HCT116 (cell line): ENCODE measurements around the gene IGF2R. TPM values are rescaled to one million over a fixed set of nuclear protein-coding genes. Genes with fewer than 3 reads are reported as not detected.

Source experiments
- ATAC-seq: fragments of 200-7000 bp; cut with Tn5 transposase; 2 replicates; pipeline ENCODE4 v1.9.1; 2020; ENCODE audit warnings: mild to moderate bottlenecking, moderate library complexity
- BruUV-seq: library from RNA; stranded (reverse); fragments of 400-500 nt; replicated peaks from 2 replicates; lab custom pipeline; 2021; lab: Mats Ljungman, UMichigan
- CTCF ChIA-PET: fragments of 300-600 bp; sonication (Branson Sonifier 250); formaldehyde crosslinking; loops from one replicate; lab custom pipeline; 2021; ENCODE audit warnings: antibody characterized with exemption; lab: Charles Lee
- POLR2A ChIA-PET: fragments of 300-600, 350-600 bp; sonication (Branson Sonifier 250); formaldehyde crosslinking; loops from one replicate; lab custom pipeline; 2021; ENCODE audit warnings: antibody characterized with exemption; lab: Charles Lee
- RAD21 ChIA-PET, 2 experiments: fragments of 300-600 bp; sonication (Branson Sonifier 250); formaldehyde crosslinking; loops; one replicate each; lab custom pipeline; 2023; ENCODE audit warnings: low total read pairs in 2 of 2; ENCODE audit not compliant: uncharacterized antibody in 2 of 2, unreplicated experiment in 2 of 2, low non-redundant PET in 1 of 2; lab: Charles Lee
- DNase-seq: peaks from one replicate; pipeline ENCODE4 v3.0.0-alpha.2; 2010; ENCODE audit warnings: low read depth, low spot score
- H2AFZ ChIP-seq: fragments of 200-600 bp; shearing (Covaris generic), sonication (generic); 2 replicates; pipeline ENCODE4 v1.6.1; 2017; ENCODE audit warnings: low read depth, mixed run types, mixed read lengths, antibody characterized with exemption, low read length; ENCODE audit not compliant: poor library complexity, severe bottlenecking
- H3K27ac ChIP-seq: 2 replicates; pipeline ENCODE4 v1.5.1; 2012; ENCODE audit warnings: low read depth, low read length
- H3K27me3 ChIP-seq: fragments of 200-600 bp; sonication (generic); 2 replicates; pipeline ENCODE4 v1.6.1; 2016; ENCODE audit warnings: mixed run types, low read length, mixed read lengths; ENCODE audit not compliant: insufficient read depth
- H3K36me3 ChIP-seq, 2 experiments: fragments of 200-500 bp in 1 of 2; fragments of 200-600 bp in 1 of 2; sonication (Bioruptor generic) in 1 of 2; sonication (generic) in 1 of 2; 2 replicates each; pipeline versions ENCODE4 v1.5.1 to v1.6.1; 2014 to 2016; ENCODE audit warnings: low read length in 2 of 2, inconsistent platforms in 1 of 2, mixed read lengths in 1 of 2, mixed run types in 1 of 2; ENCODE audit not compliant: insufficient read depth in 2 of 2, control insufficient read depth in 1 of 2
- H3K4me1 ChIP-seq, 2 experiments: fragments of 200-600 bp in 1 of 2; sonication (generic) in 1 of 2; 2 replicates each; pipeline versions ENCODE4 v1.5.1 to v1.6.1; 2012 to 2017; ENCODE audit warnings: low read length in 2 of 2, inconsistent platforms in 1 of 2, mild to moderate bottlenecking in 1 of 2, mixed read lengths in 1 of 2, mixed run types in 1 of 2, moderate library complexity in 1 of 2; ENCODE audit not compliant: insufficient read depth in 2 of 2, control insufficient read depth in 1 of 2
- H3K4me2 ChIP-seq: fragments of 200-600 bp; sonication (generic); 2 replicates; pipeline ENCODE4 v1.6.1; 2017; ENCODE audit warnings: mixed run types, low read length, mixed read lengths
- H3K4me3 ChIP-seq, 2 experiments: fragments of 200-600 bp in 1 of 2; sonication (generic) in 1 of 2; replicated peaks in 1 of 2; 2 replicates each; pipeline ENCODE4 v1.5.1; 2011 to 2016; ENCODE audit warnings: low read length in 2 of 2, control low read depth in 1 of 2, low read depth in 1 of 2, mild to moderate bottlenecking in 1 of 2, mixed read lengths in 1 of 2, mixed run types in 1 of 2
- H3K79me2 ChIP-seq: fragments of 200-600 bp; sonication (generic); 2 replicates; pipeline ENCODE4 v1.6.1; 2017; ENCODE audit warnings: mild to moderate bottlenecking, mixed run types, low read length, moderate library complexity, mixed read lengths; ENCODE audit not compliant: insufficient read depth
- H3K9ac ChIP-seq: fragments of 200-600 bp; sonication (generic); 2 replicates; pipeline ENCODE4 v1.6.1; 2016; ENCODE audit warnings: low read length, mixed read lengths
- H3K9me2 ChIP-seq: fragments of 200-600 bp; sonication (generic), shearing (Covaris generic); 2 replicates; pipeline ENCODE4 v1.6.1; 2017; ENCODE audit warnings: mixed run types, mild to moderate bottlenecking, moderate library complexity; ENCODE audit not compliant: insufficient read depth
- H3K9me3 ChIP-seq, 2 experiments: fragments of 200-500 bp in 1 of 2; fragments of 200-600 bp in 1 of 2; sonication (Bioruptor generic) in 1 of 2; sonication (generic) in 1 of 2; 2 replicates each; pipeline ENCODE4 v1.6.1; 2014 to 2017; ENCODE audit warnings: low read length in 2 of 2, mixed read lengths in 2 of 2, inconsistent platforms in 1 of 2, low read depth in 1 of 2, mild to moderate bottlenecking in 1 of 2, mixed run types in 1 of 2, moderate library complexity in 1 of 2; ENCODE audit not compliant: control insufficient read depth in 1 of 2, insufficient read depth in 1 of 2
- H4K20me1 ChIP-seq: fragments of 200-600 bp; sonication (generic), shearing (Covaris generic); 2 replicates; pipeline ENCODE4 v1.6.1; 2017; ENCODE audit warnings: mixed run types, mild to moderate bottlenecking, moderate library complexity; ENCODE audit not compliant: insufficient read depth
- ATF3 ChIP-seq: IDR thresholded peaks from 2 replicates; pipeline ENCODE4 v1.6.1; 2012
- CTCF ChIP-seq, 3 experiments: fragments of 200-600 bp in 1 of 3; sonication (generic) in 1 of 3; IDR thresholded peaks in 2 of 3; conservative IDR thresholded peaks in 1 of 3; 2 replicates each; pipeline ENCODE4 v1.5.1; 2012 to 2017; ENCODE audit warnings: low read depth in 2 of 3, low read length in 2 of 3, antibody characterized with exemption in 1 of 3, borderline replicate concordance in 1 of 3, control low read depth in 1 of 3, mild to moderate bottlenecking in 1 of 3, mixed read lengths in 1 of 3, mixed run types in 1 of 3, moderate library complexity in 1 of 3; ENCODE audit not compliant: insufficient read depth in 1 of 3
- EZH2 ChIP-seq: fragments of 200-600 bp; sonication (generic); IDR thresholded peaks from 2 replicates; pipeline ENCODE4 v1.6.1; 2017; ENCODE audit warnings: antibody characterized with exemption, mixed run types
- RAD21 ChIP-seq: IDR thresholded peaks from 2 replicates; pipeline ENCODE4 v1.6.1; 2012; ENCODE audit warnings: low read depth, mild to moderate bottlenecking
- SP1 ChIP-seq: IDR thresholded peaks from 2 replicates; pipeline ENCODE4 v1.6.1; 2012; ENCODE audit warnings: low read depth
- TCF7L2 ChIP-seq: IDR thresholded peaks from 2 replicates; pipeline ENCODE4 v1.7.0; 2011; ENCODE audit warnings: borderline replicate concordance, inconsistent platforms; ENCODE audit not compliant: insufficient read depth, insufficient read length; ENCODE audit errors: extremely low read depth
- intact Hi-C: fragments of 100-400 bp; cut with micrococcal nuclease; formaldehyde crosslinking; loops from 2 replicates; pipeline ENCODE4 v1.10.0; 2022
- total RNA-seq: library from RNA; stranded (reverse); gene quantifications from one replicate; pipeline ENCODE4 v1.2.1, GENCODE V29; 2021; ENCODE audit not compliant: unreplicated experiment

IGF2R gene
- total RNA-seq, 1 experiment from 2014 or later = 37.0 TPM

- Histone ChIP-seq H3K4me2 (no peak overlapping the region), H3K27me3 (no peaks in the 10 kb centered on the region), H2AFZ (no peak overlapping the region), H4K20me1 (no peaks in the 10 kb centered on the region), H3K4me3 (no peak overlapping the region), H3K36me3 (peaks cover 0 to 15% of the 10 kb centered on the region in 2 experiments; a peak in 2 of 4 replicates), H3K79me2 (no peaks in the 10 kb centered on the region), H3K4me1 (no peaks in the 10 kb centered on the region), H3K27ac (no peak overlapping the region), H3K9me3 (no peaks in the 10 kb centered on the region), H3K9me2 (no peaks in the 10 kb centered on the region), H3K9ac (no peak overlapping the region)
- TF ChIP-seq EZH2 = no peak
- ChIA-PET RAD21 (no interaction called here), POLR2A (no interaction called here), CTCF (no interaction called here)
- intact Hi-C loops = no loop called here
- ATAC-seq (no peak), DNase-seq (no peak)
- BruUV-seq = no TSS peak
Observed at GRCh38 chr6:160102399-160102798, 133.5 kb downstream of the IGF2R start.

GRCh38 chr6:160102956-160103824 is 134.3 kb downstream of the IGF2R start:
- peak; percentile 86 for ATAC-seq
- peaks cover 0 to 15% of the 10 kb centered on the region in 2 experiments; a peak in 2 of 4 replicates for H3K36me3 ChIP-seq
- H3K27ac ChIP-seq = no peak overlapping the region
- H3K9me3 ChIP-seq = no peaks in the 10 kb centered on the region
- no peaks in the 10 kb centered on the region for H3K27me3 ChIP-seq
- no peaks in the 10 kb centered on the region for H3K4me1 ChIP-seq
- H3K9ac ChIP-seq = no peak overlapping the region
- H2AFZ ChIP-seq = no peak overlapping the region
- H3K79me2 ChIP-seq = no peaks in the 10 kb centered on the region
- ChIA-PET RAD21 (no interaction called here), POLR2A (no interaction called here), CTCF (interaction anchor here (1.0 kb wide), 1 partner anchor 240 kb away, joined by 6 read pairs; no protein-coding TSS in a partner anchor)
- H3K4me3 ChIP-seq = no peak overlapping the region
- TF ChIP-seq RAD21 = peak; percentile 49
- TF ChIP-seq SP1 = no peak
- no peak for TF ChIP-seq ATF3
- peak; percentile 33 to 62 (median 60); a peak in 5 of 6 replicates for TF ChIP-seq CTCF (IDR thresholded peaks at IDR 0.05 in 2 of 3, conservative IDR thresholded peaks at IDR 0.05 in 1 of 3; ENCODE audit: borderline replicate concordance in 1 of 3, insufficient read depth in 1 of 3, low read depth in 2 of 3, low read length in 2 of 3)
- no peak for TF ChIP-seq TCF7L2
- intact Hi-C loops = loop anchor here (1.0 kb wide), 2 partner anchors 240 to 412 kb away; no protein-coding TSS in a partner anchor
- H3K4me2 ChIP-seq = no peak overlapping the region
- no peaks in the 10 kb centered on the region for H4K20me1 ChIP-seq
- peak; percentile 46 for DNase-seq
- no TSS peak for BruUV-seq
- no peaks in the 10 kb centered on the region for H3K9me2 ChIP-seq
